Chondrocyte (in vitro differentiated cells): ENCODE results near the gene TMEM18. TPM values are rescaled to one million over a fixed set of nuclear protein-coding genes. Genes with fewer than 3 reads are reported as not detected.
A peak's percentile ranks its signal among the peaks of the same experiment; 100 is the strongest.

Experiments used
- DNase-seq: peaks from one replicate; pipeline ENCODE4 v3.0.0; 2021; ENCODE audit warnings: mixed read lengths, low spot score
- H3K27ac Mint-ChIP-seq: one replicate; pipeline ENCODE4 v1.8.0; 2021; ENCODE audit warnings: mild to moderate bottlenecking, moderate library complexity, mixed read lengths; ENCODE audit not compliant: unreplicated experiment
- H3K27me3 Mint-ChIP-seq: 2 replicates; pipeline ENCODE4 v1.8.0; 2021; ENCODE audit warnings: low read depth, mixed read lengths
- H3K36me3 Mint-ChIP-seq: 2 replicates; pipeline ENCODE4 v1.8.0; 2021; ENCODE audit warnings: low read depth, mixed read lengths
- H3K4me1 Mint-ChIP-seq: 2 replicates; pipeline ENCODE4 v1.8.0; 2021; ENCODE audit warnings: low read depth, mild to moderate bottlenecking, mixed read lengths
- H3K4me3 Mint-ChIP-seq: one replicate; pipeline ENCODE4 v1.8.0; 2021; ENCODE audit warnings: mild to moderate bottlenecking, moderate library complexity, mixed read lengths; ENCODE audit not compliant: unreplicated experiment
- H3K9me3 Mint-ChIP-seq: 2 replicates; pipeline ENCODE4 v1.8.0; 2021; ENCODE audit warnings: low read depth, mixed read lengths
- CTCF ChIP-seq: fragments of 200-600 bp; sonication (generic); IDR thresholded peaks from 2 replicates; pipeline ENCODE4 v1.5.0; 2021; ENCODE audit warnings: antibody characterized with exemption, mild to moderate bottlenecking, moderate library complexity
- total RNA-seq: library from RNA; stranded (reverse); gene quantifications from 3 replicates; pipeline ENCODE4 v1.2.1, GENCODE V29; 2021

TMEM18 gene
- total RNA-seq, 1 donor from 2014 or later, result 33.9 TPM

GRCh38 chr2:680496-680895, 3.3 kb upstream of the TMEM18 start:
- DNase-seq, result no peak
- H3K4me3 Mint-ChIP-seq, result no peak overlapping the region
- H3K36me3 Mint-ChIP-seq, result peaks cover 12% of the 10 kb centered on the region
- peaks cover 27% of the 10 kb centered on the region for H3K4me1 Mint-ChIP-seq
- H3K27ac Mint-ChIP-seq, result no peak overlapping the region
- H3K27me3 Mint-ChIP-seq, result no peaks in the 10 kb centered on the region
- TF ChIP-seq CTCF, result no peak
- peaks cover 22% of the 10 kb centered on the region for H3K9me3 Mint-ChIP-seq

- H3K9me3 Mint-ChIP-seq, result peaks cover 7% of the 10 kb centered on the region
- no peak for DNase-seq
- peak overlapping the region; percentile 34 for H3K4me3 Mint-ChIP-seq
- H3K27ac Mint-ChIP-seq, result no peak overlapping the region
- peaks cover 1% of the 10 kb centered on the region for H3K36me3 Mint-ChIP-seq
- H3K27me3 Mint-ChIP-seq, result no peaks in the 10 kb centered on the region
- TF ChIP-seq CTCF, result no peak
- H3K4me1 Mint-ChIP-seq, result peaks cover 42% of the 10 kb centered on the region
Observed at GRCh38 chr2:678964-679363, 1.8 kb upstream of the TMEM18 start.

DNA sequence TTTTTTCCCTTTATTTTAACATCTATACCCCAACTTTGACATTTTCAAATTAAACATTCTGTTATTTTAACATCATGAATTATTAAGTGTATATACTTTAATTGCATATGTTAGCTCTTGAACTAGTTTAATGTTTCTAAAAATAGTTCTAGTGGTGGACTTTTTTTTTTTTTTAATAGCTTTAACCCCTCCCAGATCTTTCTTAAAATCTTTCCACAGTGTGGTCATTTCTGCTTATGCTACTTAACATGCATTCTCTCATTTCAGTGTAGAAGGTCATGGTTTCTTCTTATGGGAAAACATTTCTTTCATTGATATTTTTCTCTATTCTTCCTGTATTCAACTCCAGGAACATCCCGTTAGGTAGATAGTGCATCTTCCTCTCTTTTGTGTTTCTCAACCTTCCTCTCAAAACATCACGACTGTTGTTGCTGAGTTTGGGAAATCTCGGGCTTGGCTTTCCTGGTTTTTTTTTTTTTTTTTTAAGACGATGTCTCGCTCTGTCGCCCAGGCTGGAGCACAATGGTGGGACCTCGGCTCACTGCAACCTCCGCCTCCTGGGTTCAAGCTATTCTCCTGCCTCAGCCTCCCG, 849 bp upstream of the TMEM18 start:
- TF ChIP-seq CTCF, result no peak
- Mint-ChIP-seq H3K36me3 (no peaks in the 10 kb centered on the region), H3K4me1 (peaks cover 51% of the 10 kb centered on the region), H3K4me3 (peak overlapping the region; percentile 93), H3K27me3 (no peaks in the 10 kb centered on the region), H3K9me3 (no peaks in the 10 kb centered on the region), H3K27ac (peak overlapping the region; percentile 99)
- DNase-seq, result no peak

- Mint-ChIP-seq H3K36me3 (no peaks in the 10 kb centered on the region), H3K9me3 (no peaks in the 10 kb centered on the region), H3K27me3 (no peaks in the 10 kb centered on the region), H3K4me3 (peak overlapping the region; percentile 91), H3K27ac (peak overlapping the region; percentile 99), H3K4me1 (peaks cover 56% of the 10 kb centered on the region)
- DNase-seq, result peak; percentile 100
- no peak for TF ChIP-seq CTCF
Observed at GRCh38 chr2:676647-677055, 555 bp downstream of the TMEM18 start.

GRCh38 chr2:675982-676646, 1.1 kb downstream of the TMEM18 start:
- no peaks in the 10 kb centered on the region for H3K36me3 Mint-ChIP-seq
- peaks cover 56% of the 10 kb centered on the region for H3K4me1 Mint-ChIP-seq
- TF ChIP-seq CTCF, result peak; percentile 79
- no peaks in the 10 kb centered on the region for H3K27me3 Mint-ChIP-seq
- no peaks in the 10 kb centered on the region for H3K9me3 Mint-ChIP-seq
- peak overlapping the region; percentile 99 for H3K27ac Mint-ChIP-seq
- no peak for DNase-seq
- peak overlapping the region; percentile 91 for H3K4me3 Mint-ChIP-seq
